ENCODE results near the gene EPHB1.
"Not testable (repeated sequence)": the region's sequence is repeated elsewhere in the genome, so short reads cannot be mapped to it uniquely, and the experiment has no call there.

EPHB1 gene

DNA sequence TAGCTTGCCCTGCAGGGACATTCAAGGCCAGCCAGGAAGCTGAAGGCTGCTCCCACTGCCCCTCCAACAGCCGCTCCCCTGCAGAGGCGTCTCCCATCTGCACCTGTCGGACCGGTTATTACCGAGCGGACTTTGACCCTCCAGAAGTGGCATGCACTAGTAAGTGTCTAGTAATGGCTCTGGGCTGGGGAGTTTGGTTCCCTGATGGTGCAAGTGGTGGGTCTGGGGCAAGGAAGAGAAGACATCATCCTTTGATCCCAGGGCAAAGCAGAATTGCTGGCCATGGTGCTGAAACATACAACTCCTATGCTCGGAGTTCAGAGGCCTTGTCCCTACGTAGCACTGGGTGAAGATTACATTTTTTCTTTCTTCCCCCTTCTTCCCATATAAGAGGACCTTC lies 311.4 kb downstream of the EPHB1 start:
- no peak for DNase-seq (ENCODE audit: low read depth in 1 of 2, low spot score in 1 of 2)

DNA sequence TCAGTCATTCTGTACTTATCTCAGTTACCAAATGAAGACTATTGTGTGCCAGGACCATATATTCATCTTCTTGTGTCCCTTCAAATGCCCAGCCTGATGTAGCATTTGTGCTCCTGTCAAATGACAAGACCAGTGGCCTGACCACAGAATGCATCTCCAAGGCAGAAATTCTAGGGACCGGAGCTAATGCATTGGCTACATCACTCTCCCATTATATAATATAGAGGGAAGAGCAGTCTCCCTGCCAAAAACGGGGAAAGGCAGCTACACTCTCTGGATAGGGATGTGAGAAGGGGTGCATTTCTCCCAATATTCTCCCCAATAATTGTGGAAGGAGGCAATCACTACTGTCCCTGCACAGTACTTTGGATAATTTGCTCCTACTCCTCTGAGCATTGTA lies 312.0 kb downstream of the EPHB1 start:
- no peak for DNase-seq (ENCODE audit: low read depth in 1 of 2, low spot score in 1 of 2)

DNA sequence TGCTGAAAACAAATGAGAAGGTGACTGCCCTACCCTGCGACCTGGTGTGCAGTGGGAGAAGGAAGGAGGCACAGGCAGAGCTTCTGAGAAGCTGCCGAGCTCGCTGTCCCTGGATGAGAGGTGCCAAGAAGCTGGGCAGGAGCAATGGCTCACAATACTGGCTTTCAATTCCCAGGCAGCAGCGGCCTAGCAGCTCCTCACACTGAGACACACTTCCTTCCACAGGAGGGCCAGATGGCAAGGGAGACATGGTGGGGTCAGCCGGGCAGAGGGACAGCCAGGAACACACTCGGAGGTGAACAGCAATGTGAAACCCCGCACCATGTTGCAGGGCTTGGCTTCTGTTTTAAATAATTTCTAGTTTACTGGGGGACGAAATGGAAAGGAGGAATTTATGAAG lies 314.6 kb downstream of the EPHB1 start:
- DNase-seq (ENCODE audit: low read depth in 1 of 2, low spot score in 1 of 2), result no peak

DNA sequence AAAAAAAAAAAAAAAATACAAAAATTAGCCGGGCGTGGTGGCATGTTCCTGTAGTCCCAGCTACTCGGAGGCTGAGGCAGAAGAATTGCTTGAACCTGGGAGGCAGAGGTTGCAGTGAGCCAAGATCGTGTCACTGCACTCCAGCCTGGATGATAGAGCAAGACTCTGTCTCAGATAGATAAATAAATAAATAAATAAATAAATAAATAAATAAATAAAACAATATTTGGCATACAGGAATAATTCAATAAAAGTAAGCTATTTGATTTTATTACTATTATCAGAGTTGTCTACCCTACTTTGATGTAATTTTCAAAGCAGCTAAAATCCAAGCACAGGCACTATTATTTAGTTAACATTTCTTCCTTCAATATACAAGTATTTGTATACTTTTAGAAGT lies 319.5 kb downstream of the EPHB1 start:
- not testable (repeated sequence) for DNase-seq (ENCODE audit: low read depth in 1 of 2, low spot score in 1 of 2)

DNA sequence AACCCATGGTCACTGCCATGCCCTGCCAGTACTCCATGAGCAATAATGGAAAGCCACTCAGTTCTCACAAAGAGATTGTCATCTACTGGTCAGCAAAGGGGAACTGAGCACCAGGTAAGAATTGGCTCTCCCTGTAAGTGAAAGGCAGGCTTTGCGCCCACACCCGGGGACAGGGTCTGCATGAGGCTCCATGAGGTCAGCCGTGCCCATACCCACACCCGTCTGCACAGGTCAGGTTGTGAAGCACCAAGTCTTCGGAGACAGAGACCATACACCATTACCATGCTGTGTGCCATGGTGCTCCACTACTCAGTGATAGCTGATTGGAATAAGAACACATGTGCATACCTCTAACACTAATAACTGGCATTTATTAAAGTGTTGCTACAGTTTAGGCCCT lies 322.9 kb downstream of the EPHB1 start:
- no peak for DNase-seq (ENCODE audit: low read depth in 1 of 2, low spot score in 1 of 2)

DNA sequence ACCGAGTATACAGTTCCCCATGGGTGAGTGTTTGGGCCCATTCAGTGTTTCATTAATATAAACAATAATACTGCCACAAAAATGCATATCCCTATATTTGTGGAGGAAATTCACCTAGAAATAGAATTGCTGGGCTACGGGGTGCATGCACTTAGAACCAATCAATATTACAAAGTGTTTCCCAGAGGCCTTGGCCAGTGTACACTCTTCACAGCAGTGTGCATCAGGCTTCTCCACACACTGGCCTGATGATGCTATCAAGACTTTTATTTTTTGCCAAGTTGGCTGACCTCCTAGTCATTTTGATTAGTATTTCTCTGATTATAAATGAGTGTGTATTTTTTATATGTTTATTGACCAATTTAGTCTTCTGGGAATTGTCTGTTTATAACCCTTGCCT lies 323.7 kb downstream of the EPHB1 start:
- no peak for DNase-seq (ENCODE audit: low read depth in 1 of 2, low spot score in 1 of 2)

DNA sequence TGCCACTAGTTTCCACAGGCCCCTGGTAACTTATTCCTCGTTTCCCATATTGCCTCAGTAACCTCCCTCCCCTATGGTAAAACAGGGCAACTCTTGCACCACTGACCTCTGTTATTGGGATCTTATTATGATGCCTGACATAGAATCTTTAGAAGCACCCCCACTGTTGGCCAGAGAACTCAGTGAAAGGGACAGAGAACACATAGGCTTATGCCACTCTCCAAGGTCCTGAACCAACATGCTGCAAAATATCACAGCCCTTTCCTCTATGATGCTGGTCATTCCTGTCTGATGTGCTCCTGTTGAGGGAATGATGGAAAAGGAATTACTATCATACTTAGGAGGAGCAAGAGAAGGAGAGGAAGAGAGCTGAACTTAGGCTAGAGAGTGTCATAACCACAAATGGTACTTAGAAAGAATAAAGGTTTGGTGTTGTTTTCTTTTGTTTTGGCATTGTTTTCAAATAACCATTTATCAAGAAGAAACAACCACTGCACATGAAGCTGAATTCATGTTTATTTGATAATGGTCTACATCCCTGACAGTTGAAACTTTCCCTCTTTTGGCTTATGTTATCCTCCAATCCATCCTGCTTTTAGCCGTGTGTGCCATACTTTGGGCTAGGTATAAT lies 330.2 kb downstream of the EPHB1 start:
- no peak for DNase-seq (ENCODE audit: low read depth in 1 of 2, low spot score in 1 of 2)

DNA sequence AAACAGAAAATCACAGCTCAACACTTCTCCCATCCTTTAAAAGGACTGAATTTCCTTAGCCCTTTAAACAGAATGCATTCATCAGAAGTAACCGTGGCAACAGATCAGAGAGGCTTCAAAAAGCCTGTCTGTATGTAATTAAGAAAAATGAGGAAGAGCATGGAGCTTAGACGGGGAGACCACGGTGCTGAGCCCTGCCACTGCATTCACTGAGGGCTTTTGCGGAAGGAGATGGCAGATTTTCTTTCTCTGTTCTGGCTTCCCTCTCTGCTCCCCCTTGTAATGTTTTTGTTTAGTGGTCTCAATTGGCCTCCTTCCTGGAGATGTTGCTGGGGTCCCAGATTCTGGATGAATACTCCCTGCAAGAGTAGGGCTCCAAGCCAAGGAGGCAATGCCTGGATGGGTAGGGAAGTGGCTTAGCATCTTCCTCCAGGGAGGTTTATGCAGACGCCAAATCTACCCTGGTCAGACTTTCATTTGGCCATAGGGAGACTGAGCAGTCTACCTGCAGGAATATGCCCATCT lies 332.9 kb downstream of the EPHB1 start:
- no peak for DNase-seq (ENCODE audit: low read depth in 1 of 2, low spot score in 1 of 2)

DNA sequence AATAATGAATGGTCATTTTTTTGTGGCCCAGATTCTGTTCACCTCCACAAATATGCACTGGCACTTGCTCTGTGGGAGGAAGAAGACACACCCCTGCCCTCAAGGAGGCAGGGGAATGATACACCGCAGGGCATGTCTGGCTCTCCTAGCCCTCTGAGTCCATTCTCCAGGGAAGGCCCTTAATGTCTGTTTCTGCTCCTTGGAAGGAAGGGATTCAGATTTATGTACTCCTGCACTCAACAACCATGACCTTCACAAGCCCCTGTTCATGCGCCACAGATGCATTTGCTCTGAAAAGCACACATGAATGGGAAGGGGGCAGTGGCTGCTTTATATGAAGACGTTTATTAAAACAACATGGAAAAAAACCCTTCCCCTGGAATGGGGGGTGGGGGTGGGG lies 333.8 kb downstream of the EPHB1 start:
- no peak for DNase-seq (ENCODE audit: low read depth in 1 of 2, low spot score in 1 of 2)

DNA sequence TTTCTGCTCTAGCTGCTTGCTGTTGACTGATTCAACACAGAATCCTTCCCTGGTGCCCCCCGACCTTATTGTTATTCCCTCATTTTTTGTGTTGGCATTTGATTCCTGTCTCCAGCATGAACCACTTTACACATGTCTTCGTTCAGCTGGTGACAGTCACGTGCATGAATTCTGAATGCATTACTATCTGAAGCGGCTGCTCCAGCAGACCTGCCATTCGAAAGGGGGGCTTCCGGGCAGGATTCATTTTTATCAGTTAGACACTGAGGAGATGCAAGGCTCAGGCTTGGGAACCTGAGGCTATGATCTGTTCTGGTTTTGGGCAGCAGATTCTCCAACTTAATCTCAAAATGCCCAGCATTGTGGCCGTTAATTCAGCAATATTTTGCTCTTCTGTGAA lies 336.2 kb downstream of the EPHB1 start:
- no peak for DNase-seq (ENCODE audit: low read depth in 1 of 2, low spot score in 1 of 2)

DNA sequence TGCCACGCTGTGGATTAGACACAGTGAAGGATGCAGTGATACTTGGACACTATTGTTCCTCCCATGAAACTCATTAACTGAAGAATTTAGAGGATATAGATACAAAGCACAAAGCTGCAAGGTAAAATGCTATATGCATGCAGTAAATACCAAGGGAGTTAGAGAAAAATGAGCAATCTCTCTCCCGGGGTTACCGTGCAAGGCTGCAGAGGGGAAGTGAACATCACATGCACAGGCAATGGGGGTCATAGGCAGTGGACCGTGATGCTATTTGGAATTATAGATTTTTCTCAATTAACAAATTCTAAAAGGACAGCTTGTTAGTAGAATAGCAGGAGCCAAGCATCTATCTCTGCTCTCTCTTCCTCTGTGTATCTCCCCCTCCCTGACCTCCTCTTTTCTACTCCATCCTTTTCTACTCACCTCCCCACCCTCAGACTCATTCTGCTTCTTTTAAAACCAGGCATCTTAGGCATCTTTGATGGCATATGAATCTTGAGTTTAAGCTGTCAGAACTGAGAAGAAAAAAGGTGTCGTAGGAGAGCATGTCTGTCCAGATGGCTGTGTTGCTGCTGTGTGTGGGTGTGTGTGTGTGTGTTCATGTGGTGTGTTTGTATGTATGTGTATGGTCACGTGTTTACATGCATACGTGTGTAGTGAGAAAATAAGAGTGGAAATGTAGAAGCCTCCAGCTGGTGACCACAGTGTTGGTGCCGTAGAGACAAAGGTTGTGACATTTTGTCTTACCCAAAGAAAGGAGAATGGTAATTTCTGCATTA lies 339.0 kb downstream of the EPHB1 start:
- no peak for DNase-seq (ENCODE audit: low read depth in 1 of 2, low spot score in 1 of 2)

DNA sequence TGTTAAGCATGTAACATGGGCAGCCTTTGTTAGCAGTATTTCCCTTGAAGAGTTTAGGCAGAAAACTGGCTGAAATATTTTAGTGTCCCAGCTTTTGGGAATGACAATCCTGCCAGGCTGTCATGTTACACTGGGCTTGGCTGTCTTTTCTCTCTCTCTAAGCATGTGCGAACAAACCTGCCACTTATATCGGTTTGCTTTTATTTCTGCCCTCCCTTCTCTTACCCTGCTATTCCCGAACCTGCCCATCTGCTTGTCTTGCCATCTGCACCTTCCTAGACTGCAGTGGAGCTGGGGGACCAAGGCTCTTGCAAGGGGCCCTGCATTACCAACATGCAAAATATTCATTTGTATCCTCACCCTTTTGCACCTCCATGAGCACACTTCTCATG lies 339.6 kb downstream of the EPHB1 start:
- no peak for DNase-seq (ENCODE audit: low read depth in 1 of 2, low spot score in 1 of 2)

DNA sequence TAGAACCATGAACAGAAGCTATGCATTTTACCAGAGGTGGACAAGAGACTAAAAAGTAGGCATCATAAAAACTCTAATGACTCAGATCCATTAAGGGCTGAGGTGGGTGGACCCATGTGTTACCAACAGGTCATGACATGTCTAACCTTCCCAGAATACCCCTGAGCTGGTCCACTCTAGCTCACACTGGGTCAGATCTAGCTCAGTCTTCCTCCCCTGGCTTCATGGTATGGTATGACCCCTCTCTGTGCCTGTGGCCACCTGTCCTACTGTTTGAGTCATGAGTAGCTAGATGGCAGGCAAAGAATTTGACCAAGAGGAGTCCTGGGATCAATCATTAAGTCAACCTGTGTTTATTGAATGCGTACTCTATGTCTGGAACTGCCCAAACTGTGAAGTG lies 340.4 kb downstream of the EPHB1 start:
- DNase-seq (ENCODE audit: low read depth in 1 of 2, low spot score in 1 of 2), result no peak

DNA sequence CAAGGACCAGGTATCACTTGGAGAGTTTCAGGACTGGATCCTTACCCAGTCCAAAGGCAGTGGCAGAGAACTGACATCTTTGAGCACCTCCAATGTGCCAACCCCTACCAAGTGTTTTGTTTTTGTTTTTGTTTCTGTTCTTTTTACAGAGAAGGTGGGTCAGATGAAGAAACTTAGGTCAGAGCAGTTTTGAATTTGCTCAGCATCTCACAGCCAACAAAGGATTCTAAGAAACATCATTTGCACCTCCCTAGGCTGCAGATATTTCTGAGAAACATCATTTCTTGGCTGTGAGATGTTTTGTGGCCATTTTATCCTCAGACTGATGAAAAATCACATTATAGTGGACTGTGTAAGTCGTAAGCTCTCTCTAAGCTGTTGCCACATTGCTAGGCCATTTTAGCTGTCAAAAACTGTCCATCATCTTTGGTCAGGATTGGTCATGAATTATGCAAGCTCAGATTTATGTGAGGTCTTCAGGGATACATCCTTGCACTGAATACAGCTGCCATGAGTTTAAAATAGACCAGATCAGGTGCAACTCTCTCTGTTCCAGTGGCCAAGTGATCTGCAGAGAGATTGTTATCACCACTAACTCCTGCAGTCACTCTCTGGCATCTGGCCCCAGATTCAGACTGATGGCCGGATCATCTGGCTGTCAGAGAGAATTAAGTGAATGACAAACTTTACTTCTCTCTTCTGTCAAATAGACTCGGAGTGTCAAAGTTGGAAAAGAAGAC lies 341.5 kb downstream of the EPHB1 start:
- DNase-seq (ENCODE audit: low read depth in 1 of 2, low spot score in 1 of 2), result no peak

DNA sequence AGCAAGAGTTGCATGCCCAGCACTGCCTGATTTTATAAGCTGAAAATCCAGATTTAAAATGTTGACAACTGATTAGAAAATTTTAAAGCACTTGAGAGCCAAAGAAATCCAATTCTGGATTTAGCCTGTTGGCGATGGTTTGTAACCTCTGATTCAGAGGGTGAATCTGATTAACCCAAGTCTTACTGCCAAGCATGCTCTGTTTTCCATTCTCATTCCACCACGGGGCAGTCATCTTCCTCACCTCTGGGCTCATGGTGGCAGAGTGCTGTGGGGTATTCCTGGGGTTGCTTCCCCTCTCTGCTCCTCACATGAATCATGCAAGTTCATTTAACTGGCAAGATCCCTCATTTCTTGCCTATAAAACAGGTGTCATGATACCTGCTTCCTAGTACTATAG lies 342.2 kb downstream of the EPHB1 start:
- DNase-seq (ENCODE audit: low read depth in 1 of 2, low spot score in 1 of 2), result no peak

DNA sequence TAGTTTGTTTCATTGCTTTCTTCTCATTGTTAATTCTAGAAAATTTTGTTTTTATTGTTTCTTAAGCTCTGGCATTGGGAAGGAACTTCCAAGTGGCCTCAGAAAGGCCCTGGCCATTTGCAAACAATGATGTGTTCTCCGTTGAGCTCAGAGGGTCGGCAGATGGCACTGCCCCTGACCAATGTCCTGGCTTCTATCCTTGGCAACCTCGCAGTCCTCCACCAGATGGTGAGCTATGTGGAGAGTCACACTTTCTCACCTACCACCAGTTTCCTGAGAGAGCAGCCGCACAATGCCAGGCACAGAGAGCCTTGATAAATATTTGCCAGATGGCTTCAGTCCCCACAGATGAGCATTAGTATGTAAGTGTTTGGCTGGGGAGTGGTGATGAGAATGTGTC lies 343.7 kb downstream of the EPHB1 start:
- DNase-seq (ENCODE audit: low read depth in 1 of 2, low spot score in 1 of 2), result no peak

DNA sequence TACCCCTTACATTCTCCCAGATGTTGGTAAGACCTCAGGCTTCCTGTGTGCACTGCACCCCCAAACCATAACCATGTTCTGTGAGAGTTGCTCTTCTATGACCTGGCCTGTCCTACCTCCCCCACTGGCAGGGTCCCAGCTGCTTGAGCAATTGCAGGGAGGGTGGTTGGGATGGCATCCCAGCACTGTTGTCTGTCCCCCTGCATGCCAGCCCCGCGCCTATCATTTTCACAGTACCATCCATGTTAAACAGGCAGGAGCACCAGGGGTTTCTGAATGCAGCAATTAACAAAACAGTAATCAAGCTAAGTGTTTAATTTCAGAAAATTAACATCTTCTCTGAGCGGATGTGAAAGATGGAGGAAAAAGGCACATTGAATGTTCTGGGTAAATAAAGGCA lies 345.5 kb downstream of the EPHB1 start:
- DNase-seq (ENCODE audit: low read depth in 1 of 2, low spot score in 1 of 2), result no peak

DNA sequence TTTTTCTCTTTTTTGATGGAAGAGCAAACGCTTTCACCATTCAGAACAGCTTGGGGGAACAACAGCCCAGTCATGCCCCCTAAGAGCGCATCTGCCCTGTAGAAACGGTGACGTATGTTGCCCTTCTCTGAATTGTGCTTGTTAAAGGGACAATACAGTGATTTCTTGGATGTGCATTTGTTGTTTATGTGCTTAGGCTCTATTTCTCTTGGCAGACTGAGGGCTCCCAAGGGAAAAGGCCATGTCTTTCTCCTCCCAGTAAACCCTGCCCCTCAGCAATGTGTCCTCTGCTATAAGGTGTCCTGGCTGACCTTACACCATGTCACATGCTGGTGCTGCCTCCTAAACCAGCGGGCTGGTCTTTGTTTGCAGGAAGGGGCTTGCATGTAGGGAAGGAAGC lies 346.1 kb downstream of the EPHB1 start:
- no peak for DNase-seq (ENCODE audit: low read depth in 1 of 2, low spot score in 1 of 2)

DNA sequence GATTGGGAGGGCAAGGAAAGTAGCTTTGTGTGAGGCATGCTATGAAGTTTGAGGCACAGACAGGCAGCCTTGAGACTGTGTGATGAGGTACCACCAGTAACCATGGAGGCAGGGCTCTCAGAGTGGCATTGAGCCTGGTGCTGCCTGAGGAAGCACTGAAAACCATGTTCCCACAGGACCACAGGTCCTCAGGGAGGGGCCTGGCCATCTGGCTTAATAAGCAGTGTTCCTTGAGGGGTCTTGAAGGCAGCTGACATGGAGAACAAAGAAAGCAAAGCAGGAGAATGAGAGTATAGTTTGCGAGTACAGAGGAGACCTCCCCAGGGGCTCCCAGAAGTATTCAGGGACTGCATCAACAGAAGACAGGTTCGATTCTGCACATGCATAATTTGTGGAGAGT lies 346.6 kb downstream of the EPHB1 start:
- DNase-seq (ENCODE audit: low read depth in 1 of 2, low spot score in 1 of 2), result no peak

DNA sequence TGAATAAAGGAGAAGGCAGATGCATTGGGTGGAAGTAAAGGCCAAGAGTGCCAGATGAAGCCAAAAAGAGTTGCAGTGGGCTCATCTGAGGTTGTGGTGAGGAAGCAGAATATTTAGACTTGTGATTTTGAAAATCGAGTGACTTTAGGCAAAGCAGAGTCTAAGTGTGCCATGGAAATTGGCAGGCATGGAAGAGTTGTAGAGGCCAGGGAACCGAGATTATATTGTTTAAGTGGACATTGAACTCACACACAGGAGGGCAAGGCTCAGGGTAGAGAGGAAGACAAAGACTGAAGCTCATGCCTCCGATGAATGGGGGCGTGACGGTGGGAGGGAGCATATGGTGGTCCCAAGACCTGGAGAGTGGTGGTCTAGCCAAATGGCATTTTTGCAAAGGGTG lies 347.5 kb downstream of the EPHB1 start:
- DNase-seq (ENCODE audit: low read depth in 1 of 2, low spot score in 1 of 2), result no peak

DNA sequence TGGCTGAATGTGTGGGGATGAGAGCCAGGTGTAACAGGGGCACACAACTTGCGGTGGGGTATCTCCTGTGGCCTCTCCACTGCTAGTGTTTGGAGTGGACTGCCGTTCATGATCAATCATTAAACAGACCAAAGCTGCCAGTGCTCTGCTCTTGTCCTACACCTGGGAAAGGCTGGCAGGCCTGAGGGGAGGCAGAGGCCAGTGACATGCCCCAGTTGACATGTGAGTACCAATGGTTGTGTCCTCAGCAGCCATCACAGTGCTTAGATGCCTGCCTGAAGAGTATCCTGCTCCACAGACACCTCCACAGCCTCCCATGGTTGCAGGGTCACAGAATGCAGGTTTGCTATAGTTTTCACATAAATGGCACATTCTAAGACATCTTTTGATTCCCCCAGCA lies 348.4 kb downstream of the EPHB1 start:
- DNase-seq (ENCODE audit: low read depth in 1 of 2, low spot score in 1 of 2), result no peak

DNA sequence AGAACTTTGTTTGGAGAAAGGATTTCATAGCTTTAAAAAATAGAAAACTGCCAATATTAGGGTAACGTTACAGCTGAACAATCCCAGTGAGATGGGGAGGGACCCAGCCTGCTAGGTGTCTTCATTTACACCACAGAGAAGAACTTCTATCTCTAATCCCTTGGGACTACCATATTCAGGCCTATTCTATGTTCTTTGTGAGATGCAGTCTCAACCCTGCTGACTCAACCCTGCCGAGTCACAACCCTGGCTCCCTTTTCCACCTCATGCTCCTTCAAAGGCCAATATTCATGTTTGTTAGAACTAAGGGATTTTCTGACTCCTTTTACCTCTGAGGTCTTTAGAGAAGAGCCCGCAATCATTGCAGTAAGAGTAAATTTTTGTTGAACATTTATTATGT lies 350.5 kb downstream of the EPHB1 start:
- no peak for DNase-seq (ENCODE audit: low read depth in 1 of 2, low spot score in 1 of 2)
